ENCODE data around the gene TMEM234.

- TF ChIP-seq FOXM1 (IDR thresholded peaks at IDR 0.05; ENCODE audit: borderline replicate concordance) (no peak), FOXK2 (IDR thresholded peaks at IDR 0.05) (no peak), ZNF384 (IDR thresholded peaks at IDR 0.05) (no peak), FOXA1 (IDR thresholded peaks at IDR 0.05) (no peak), BHLHE40 (IDR thresholded peaks at IDR 0.05; ENCODE audit: borderline replicate concordance) (no peak), LEF1 (IDR thresholded peaks at IDR 0.05; ENCODE audit: borderline replicate concordance) (no peak), SUZ12 (IDR thresholded peaks at IDR 0.05) (no peak), PKNOX1 (IDR thresholded peaks at IDR 0.05) (no peak), SP1 (IDR thresholded peaks at IDR 0.05) (no peak), ELF4 (IDR thresholded peaks at IDR 0.05) (no peak), TARDBP (IDR thresholded peaks at IDR 0.05) (no peak), CTBP1 (IDR thresholded peaks at IDR 0.05; ENCODE audit: borderline replicate concordance) (no peak), HDGF (IDR thresholded peaks at IDR 0.05; ENCODE audit: borderline replicate concordance) (no peak), L3MBTL2 (conservative IDR thresholded peaks at IDR 0.05) (no peak)
Observed at GRCh38 chr1:32199717-32200072, 22.5 kb downstream of the TMEM234 start.
